Suppressor macrophage (primary cell): ENCODE results near the gene ZFYVE9.
A peak's percentile ranks its signal among the peaks of the same experiment; 100 is the strongest.
"Not testable (repeated sequence)": the region's sequence is repeated elsewhere in the genome, so short reads cannot be mapped to it uniquely, and the experiment has no call there.

Experiments
- DNase-seq, 4 experiments: peaks; one replicate each; pipeline ENCODE4 v3.0.0-alpha.2; 2020 to 2022
- total RNA-seq, 17 experiments: gene quantifications; one replicate each; lab custom pipeline; 2026; ENCODE audit warnings: mixed read lengths in 6 of 17, inconsistent platforms in 3 of 17; lab: John Stamatoyannopoulos, UW

Gene ZFYVE9
- total RNA-seq, result 0.21 to 6.7 (median 2.7) reads per million in 17 experiments

- peak; percentile 81 to 93 (median 88) for DNase-seq
These were observed at the start of gene ZFYVE9 for GRCh38 chr1:52141513-52142219. Gene ZFYVE9 (plus strand): TSS chr1:52142089. CDS start chr1:52233207, 91,118 bp downstream.

- DNase-seq, result not testable (repeated sequence)
These were observed 47.6 kb upstream of the ZFYVE9 start for GRCh38 chr1:52094300-52094699.

- peak; percentile 5 to 47 (median 42) for DNase-seq
These were observed 45.7 kb upstream of the ZFYVE9 start for GRCh38 chr1:52096216-52096615.

- no peak for DNase-seq
These were observed 43.6 kb upstream of the ZFYVE9 start for GRCh38 chr1:52098139-52098871.

GRCh38 chr1:52102336-52103013 lies 39.4 kb upstream of the ZFYVE9 start:
- no peak for DNase-seq

- peak; percentile 43 to 69 (median 54) for DNase-seq
These were observed 30.4 kb upstream of the ZFYVE9 start for GRCh38 chr1:52111492-52111891.

GRCh38 chr1:52112489-52112888 lies 29.4 kb upstream of the ZFYVE9 start:
- DNase-seq, result no peak

GRCh38 chr1:52119301-52120079 lies 22.4 kb upstream of the ZFYVE9 start:
- DNase-seq, result no peak

- DNase-seq, result no peak
These were observed 19.5 kb upstream of the ZFYVE9 start for GRCh38 chr1:52122384-52122783.

GRCh38 chr1:52123622-52124021 lies 18.3 kb upstream of the ZFYVE9 start:
- no peak for DNase-seq

- DNase-seq, result peak in 2 of 4 experiments; percentile 21 to 24
These were observed 16.0 kb upstream of the ZFYVE9 start for GRCh38 chr1:52125736-52126359.

GRCh38 chr1:52127181-52128180 lies 14.4 kb upstream of the ZFYVE9 start:
- DNase-seq, result peak; percentile 49 to 77 (median 62)

- DNase-seq, result peak; percentile 62 to 89 (median 74)
These were observed 1.9 kb upstream of the ZFYVE9 start for GRCh38 chr1:52139817-52140540.

- DNase-seq, result peak; percentile 13 to 66 (median 32)
These were observed 1.0 kb upstream of the ZFYVE9 start for GRCh38 chr1:52140633-52141512.

- peak; percentile 25 to 58 (median 44) for DNase-seq
These were observed 613 bp downstream of the ZFYVE9 start for GRCh38 chr1:52142220-52143183.

GRCh38 chr1:52145137-52145536 lies 3.2 kb downstream of the ZFYVE9 start:
- no peak for DNase-seq

- DNase-seq, result not testable (repeated sequence)
These were observed 8.6 kb downstream of the ZFYVE9 start for GRCh38 chr1:52150445-52150844.

GRCh38 chr1:52150946-52151345 lies 9.1 kb downstream of the ZFYVE9 start:
- no peak for DNase-seq
